Measurements from ENCODE around the gene PRELID3B. TPM values are rescaled to one million over a fixed set of nuclear protein-coding genes. Genes with fewer than 3 reads are reported as not detected.

The PRELID3B gene
- total and polyA plus RNA-seq, 2 of the 13 experiments (the other 11 are each of a cell fraction or from before 2014, with no cell fraction given), result 23.3 to 42.6 TPM

DNA sequence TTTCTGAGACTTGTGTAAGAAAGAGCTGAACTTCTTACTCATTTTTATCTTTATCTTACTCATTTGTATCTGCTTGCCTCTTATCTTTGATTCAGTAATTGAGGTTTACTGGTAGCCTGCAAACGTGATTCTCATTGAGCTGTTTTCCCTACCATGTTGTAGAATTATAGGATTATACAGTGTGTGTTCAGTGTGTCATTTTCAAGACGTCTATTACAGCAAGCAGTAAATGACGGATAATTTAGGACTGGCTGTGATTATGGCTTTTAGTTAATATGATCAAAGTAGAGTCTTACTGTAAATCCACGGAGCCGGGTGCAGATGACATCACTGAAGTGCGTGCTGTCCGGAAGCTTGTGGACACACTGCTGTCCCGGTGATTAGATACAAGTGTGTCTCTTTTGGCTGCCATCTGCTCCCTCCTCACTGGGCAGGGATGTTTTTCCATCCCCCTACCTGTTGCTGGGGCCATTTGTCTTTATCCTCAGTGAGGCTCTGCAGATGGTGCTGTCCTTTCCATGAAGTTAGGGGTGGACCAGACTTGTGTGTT is 55.5 kb downstream of the PRELID3B start:
- FAIRE-seq, result no peak
- H3K9me3 ChIP-seq (ENCODE audit: low read length), result no peaks in the 10 kb centered on the region
- POLR2A ChIA-PET, result no interaction called here
- H3K4me1 ChIP-seq (ENCODE audit: insufficient read depth, low read length), result peaks cover 74% of the 10 kb centered on the region
- intact Hi-C loops (cut with micrococcal nuclease; ENCODE audit: unreplicated experiment) (no loop called here), in situ Hi-C loops (cut with HindIII; ENCODE audit: extremely low pct_ligation_motif_present, low pct_unique_long_range_greater_than_20kb) (no loop called here)
- peaks cover 43 to 68% of the 10 kb centered on the region in 2 experiments for H3K36me3 ChIP-seq (replicated peaks in 1 of 2; ENCODE audit: control insufficient read depth in 1 of 2, insufficient read depth in 2 of 2, low read length in 2 of 2)
- no peak overlapping the region for H2AFZ ChIP-seq (ENCODE audit: low read length)
- H3K79me2 ChIP-seq (ENCODE audit: insufficient read depth, low read length), result peaks cover 43% of the 10 kb centered on the region
- no peak overlapping the region for H3K9ac ChIP-seq (ENCODE audit: insufficient read depth, low read depth, low read length)
- no peak for ATAC-seq
- CTCF ChIA-PET (ENCODE audit: low intra/inter-chr PET ratio, low total read pairs), result no interaction called here
- WGBS (ENCODE audit: low lambda C conversion rate), result 95% methylated on average over 8 of the region's 8 CpGs
- no TSS peak for BruUV-seq (replicated peaks)
- H3K4me3 ChIP-seq (replicated peaks in 1 of 3; ENCODE audit: insufficient read depth in 1 of 3, low read depth in 2 of 3, low read length in 3 of 3), result no peak overlapping the region
- H3K27ac ChIP-seq (ENCODE audit: extremely low read length, insufficient read depth, low read length), result no peak overlapping the region
- peaks cover 21% of the 10 kb centered on the region for H4K20me1 ChIP-seq (ENCODE audit: insufficient read depth, low read length)
- no peaks in the 10 kb centered on the region for H3K27me3 ChIP-seq (ENCODE audit: control insufficient read depth in 1 of 2, insufficient read depth in 2 of 2, low read length in 2 of 2)
- TF ChIP-seq, protein P1, sequence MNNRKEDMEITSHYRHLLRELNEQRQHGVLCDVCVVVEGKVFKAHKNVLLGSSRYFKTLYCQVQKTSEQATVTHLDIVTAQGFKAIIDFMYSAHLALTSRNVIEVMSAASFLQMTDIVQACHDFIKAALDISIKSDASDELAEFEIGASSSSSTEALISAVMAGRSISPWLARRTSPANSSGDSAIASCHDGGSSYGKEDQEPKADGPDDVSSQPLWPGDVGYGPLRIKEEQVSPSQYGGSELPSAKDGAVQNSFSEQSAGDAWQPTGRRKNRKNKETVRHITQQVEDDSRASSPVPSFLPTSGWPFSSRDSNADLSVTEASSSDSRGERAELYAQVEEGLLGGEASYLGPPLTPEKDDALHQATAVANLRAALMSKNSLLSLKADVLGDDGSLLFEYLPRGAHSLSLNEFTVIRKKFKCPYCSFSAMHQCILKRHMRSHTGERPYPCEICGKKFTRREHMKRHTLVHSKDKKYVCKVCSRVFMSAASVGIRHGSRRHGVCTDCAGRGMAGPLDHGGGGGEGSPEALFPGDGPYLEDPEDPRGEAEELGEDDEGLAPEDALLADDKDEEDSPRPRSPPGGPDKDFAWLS (CRISPR knock-in tag; IDR thresholded peaks at IDR 0.05; ENCODE audit: borderline replicate concordance), result no peak
- peak; percentile 51 for TF ChIP-seq RBM22 (optimal IDR thresholded peaks at IDR 0.05; ENCODE audit: low read length)
- no peak for DNase-seq (ENCODE audit: low spot score)
- H3K4me2 ChIP-seq (ENCODE audit: low read depth, low read length), result no peak overlapping the region

DNA sequence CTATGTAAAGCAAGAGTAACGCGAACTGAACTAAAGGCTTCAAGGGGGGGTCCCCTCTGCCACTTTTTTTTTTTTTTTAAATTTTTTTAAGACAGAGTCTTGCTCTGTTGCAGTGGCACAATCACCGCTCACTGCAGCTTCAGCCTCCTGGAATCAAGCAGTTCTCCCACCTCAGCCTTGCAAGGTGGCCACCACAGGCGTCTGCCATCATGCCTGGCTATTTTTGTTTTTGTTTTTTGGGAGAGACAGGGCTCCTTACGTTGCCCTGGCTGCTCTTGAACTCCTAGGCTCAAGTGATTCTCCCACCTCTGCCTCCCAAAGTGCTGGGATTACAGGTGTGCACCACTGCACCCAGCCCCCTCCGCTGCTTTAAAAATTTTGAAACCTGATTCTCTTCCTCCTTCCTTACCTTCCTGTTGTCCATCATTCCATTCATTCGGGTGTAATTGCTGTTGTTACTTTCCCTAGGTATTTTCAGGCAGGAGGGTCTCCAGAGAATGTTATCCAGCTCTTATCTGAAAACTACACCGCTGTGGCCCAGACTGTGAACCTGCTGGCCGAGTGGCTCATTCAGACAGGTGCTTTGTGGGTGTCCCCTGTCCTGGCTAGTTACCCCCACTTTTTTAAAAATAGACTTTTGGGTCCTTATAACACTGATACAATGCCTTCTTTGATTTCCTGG is 56.2 kb downstream of the PRELID3B start:
- ChIA-PET CTCF (ENCODE audit: low intra/inter-chr PET ratio, low total read pairs) (no interaction called here), POLR2A (no interaction called here)
- H3K27ac ChIP-seq (ENCODE audit: extremely low read length, insufficient read depth, low read length), result no peak overlapping the region
- H3K79me2 ChIP-seq (ENCODE audit: insufficient read depth, low read length), result peaks cover 49% of the 10 kb centered on the region
- no peak overlapping the region for H2AFZ ChIP-seq (ENCODE audit: low read length)
- H3K27me3 ChIP-seq (ENCODE audit: control insufficient read depth in 1 of 2, insufficient read depth in 2 of 2, low read length in 2 of 2), result no peaks in the 10 kb centered on the region; a peak in 1 of 5 replicates
- no peak overlapping the region for H3K4me3 ChIP-seq (replicated peaks in 1 of 3; ENCODE audit: insufficient read depth in 1 of 3, low read depth in 2 of 3, low read length in 3 of 3)
- WGBS (ENCODE audit: low lambda C conversion rate), result 94% methylated on average over 9 of the region's 9 CpGs
- no peak overlapping the region for H3K9ac ChIP-seq (ENCODE audit: insufficient read depth, low read depth, low read length)
- no peak for DNase-seq (ENCODE audit: low spot score)
- no TSS peak for BruUV-seq (replicated peaks)
- H3K36me3 ChIP-seq (replicated peaks in 1 of 2; ENCODE audit: control insufficient read depth in 1 of 2, insufficient read depth in 2 of 2, low read length in 2 of 2), result peaks cover 43 to 62% of the 10 kb centered on the region in 2 experiments
- H3K9me3 ChIP-seq (ENCODE audit: low read length), result no peaks in the 10 kb centered on the region
- no peak for FAIRE-seq
- ATAC-seq, result no peak
- peaks cover 70% of the 10 kb centered on the region for H3K4me1 ChIP-seq (ENCODE audit: insufficient read depth, low read length)
- in situ Hi-C loops (cut with HindIII; ENCODE audit: extremely low pct_ligation_motif_present, low pct_unique_long_range_greater_than_20kb) (no loop called here), intact Hi-C loops (cut with micrococcal nuclease; ENCODE audit: unreplicated experiment) (no loop called here)
- peaks cover 21% of the 10 kb centered on the region for H4K20me1 ChIP-seq (ENCODE audit: insufficient read depth, low read length)
- H3K4me2 ChIP-seq (ENCODE audit: low read depth, low read length), result no peak overlapping the region
- no peak for TF ChIP-seq NONO (IDR thresholded peaks at IDR 0.05)
- no peak for TF ChIP-seq NONO (CRISPR knock-in tag; conservative IDR thresholded peaks at IDR 0.05)
- TF ChIP-seq, protein P2, sequence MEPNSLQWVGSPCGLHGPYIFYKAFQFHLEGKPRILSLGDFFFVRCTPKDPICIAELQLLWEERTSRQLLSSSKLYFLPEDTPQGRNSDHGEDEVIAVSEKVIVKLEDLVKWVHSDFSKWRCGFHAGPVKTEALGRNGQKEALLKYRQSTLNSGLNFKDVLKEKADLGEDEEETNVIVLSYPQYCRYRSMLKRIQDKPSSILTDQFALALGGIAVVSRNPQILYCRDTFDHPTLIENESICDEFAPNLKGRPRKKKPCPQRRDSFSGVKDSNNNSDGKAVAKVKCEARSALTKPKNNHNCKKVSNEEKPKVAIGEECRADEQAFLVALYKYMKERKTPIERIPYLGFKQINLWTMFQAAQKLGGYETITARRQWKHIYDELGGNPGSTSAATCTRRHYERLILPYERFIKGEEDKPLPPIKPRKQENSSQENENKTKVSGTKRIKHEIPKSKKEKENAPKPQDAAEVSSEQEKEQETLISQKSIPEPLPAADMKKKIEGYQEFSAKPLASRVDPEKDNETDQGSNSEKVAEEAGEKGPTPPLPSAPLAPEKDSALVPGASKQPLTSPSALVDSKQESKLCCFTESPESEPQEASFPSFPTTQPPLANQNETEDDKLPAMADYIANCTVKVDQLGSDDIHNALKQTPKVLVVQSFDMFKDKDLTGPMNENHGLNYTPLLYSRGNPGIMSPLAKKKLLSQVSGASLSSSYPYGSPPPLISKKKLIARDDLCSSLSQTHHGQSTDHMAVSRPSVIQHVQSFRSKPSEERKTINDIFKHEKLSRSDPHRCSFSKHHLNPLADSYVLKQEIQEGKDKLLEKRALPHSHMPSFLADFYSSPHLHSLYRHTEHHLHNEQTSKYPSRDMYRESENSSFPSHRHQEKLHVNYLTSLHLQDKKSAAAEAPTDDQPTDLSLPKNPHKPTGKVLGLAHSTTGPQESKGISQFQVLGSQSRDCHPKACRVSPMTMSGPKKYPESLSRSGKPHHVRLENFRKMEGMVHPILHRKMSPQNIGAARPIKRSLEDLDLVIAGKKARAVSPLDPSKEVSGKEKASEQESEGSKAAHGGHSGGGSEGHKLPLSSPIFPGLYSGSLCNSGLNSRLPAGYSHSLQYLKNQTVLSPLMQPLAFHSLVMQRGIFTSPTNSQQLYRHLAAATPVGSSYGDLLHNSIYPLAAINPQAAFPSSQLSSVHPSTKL (CRISPR knock-in tag; IDR thresholded peaks at IDR 0.05), result no peak
- TF ChIP-seq, protein P3, sequence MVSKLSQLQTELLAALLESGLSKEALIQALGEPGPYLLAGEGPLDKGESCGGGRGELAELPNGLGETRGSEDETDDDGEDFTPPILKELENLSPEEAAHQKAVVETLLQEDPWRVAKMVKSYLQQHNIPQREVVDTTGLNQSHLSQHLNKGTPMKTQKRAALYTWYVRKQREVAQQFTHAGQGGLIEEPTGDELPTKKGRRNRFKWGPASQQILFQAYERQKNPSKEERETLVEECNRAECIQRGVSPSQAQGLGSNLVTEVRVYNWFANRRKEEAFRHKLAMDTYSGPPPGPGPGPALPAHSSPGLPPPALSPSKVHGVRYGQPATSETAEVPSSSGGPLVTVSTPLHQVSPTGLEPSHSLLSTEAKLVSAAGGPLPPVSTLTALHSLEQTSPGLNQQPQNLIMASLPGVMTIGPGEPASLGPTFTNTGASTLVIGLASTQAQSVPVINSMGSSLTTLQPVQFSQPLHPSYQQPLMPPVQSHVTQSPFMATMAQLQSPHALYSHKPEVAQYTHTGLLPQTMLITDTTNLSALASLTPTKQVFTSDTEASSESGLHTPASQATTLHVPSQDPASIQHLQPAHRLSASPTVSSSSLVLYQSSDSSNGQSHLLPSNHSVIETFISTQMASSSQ (IDR thresholded peaks at IDR 0.05; ENCODE audit: low read depth), result no peak
- TF ChIP-seq, protein P3 (CRISPR knock-in tag; IDR thresholded peaks at IDR 0.05; ENCODE audit: borderline replicate concordance), result no peak

All from HepG2 (cell line).